ENCODE results near the gene SLC34A3. TPM values are rescaled to one million over a fixed set of nuclear protein-coding genes. Genes with fewer than 3 reads are reported as not detected.
A peak's percentile ranks its signal among the peaks of the same experiment; 100 is the strongest.

The SLC34A3 gene
- total RNA-seq, 1 donor from 2014 or later, result not detected

GRCh38 chr9:137275588-137276472 is 45.1 kb downstream of the SLC34A3 start:
- DNase-seq (ENCODE audit: low spot score), result no peak

- peak; percentile 70 for DNase-seq (ENCODE audit: low spot score)
Measured at GRCh38 chr9:137276473-137277328, 46.0 kb downstream of the SLC34A3 start.

- peak; percentile 74 for DNase-seq (ENCODE audit: low spot score)
Measured at GRCh38 chr9:137277329-137278041, 46.8 kb downstream of the SLC34A3 start, which contains the start of gene TOR4A. Gene TOR4A, plus strand, starts transcription at chr9:137277726. Its CDS starts 964 bp downstream, at chr9:137278690.

- no peak for DNase-seq (ENCODE audit: low spot score)
Measured at GRCh38 chr9:137278061-137278701, 47.5 kb downstream of the SLC34A3 start.

GRCh38 chr9:137278721-137279711 is 48.3 kb downstream of the SLC34A3 start:
- no peak for DNase-seq (ENCODE audit: low spot score)

GRCh38 chr9:137279741-137280473 is 49.2 kb downstream of the SLC34A3 start:
- no peak for DNase-seq (ENCODE audit: low spot score)

- no peak for DNase-seq (ENCODE audit: low spot score)
Measured at GRCh38 chr9:137280474-137281344, 50.0 kb downstream of the SLC34A3 start.

- DNase-seq (ENCODE audit: low spot score), result no peak
Measured at GRCh38 chr9:137281345-137282116, 50.8 kb downstream of the SLC34A3 start.

Other genes starting within 250 kb of the SLC34A3 start
- 0.72 TPM for gene LCNL1, start 247.9 kb upstream of the SLC34A3 start, total RNA-seq (ENCODE audit: insufficient read depth, low replicate concordance)
- gene PAXX, start 238.5 kb upstream of the SLC34A3 start, total RNA-seq (ENCODE audit: insufficient read depth, low replicate concordance), result 10.6 TPM
- 24.3 TPM for gene CLIC3, start 234.3 kb upstream of the SLC34A3 start, total RNA-seq (ENCODE audit: insufficient read depth, low replicate concordance)
- gene ABCA2, start 202.7 kb upstream of the SLC34A3 start, total RNA-seq (ENCODE audit: insufficient read depth, low replicate concordance), result 20.2 TPM
- gene FUT7, start 198.8 kb upstream of the SLC34A3 start, total RNA-seq (ENCODE audit: insufficient read depth, low replicate concordance), result 0.96 TPM
- 6.5 TPM for gene NPDC1, start 184.7 kb upstream of the SLC34A3 start, total RNA-seq (ENCODE audit: insufficient read depth, low replicate concordance)
- not detected for gene ENTPD2, start 176.8 kb upstream of the SLC34A3 start, total RNA-seq (ENCODE audit: insufficient read depth, low replicate concordance)
- 2.6 TPM for gene SAPCD2, start 160.3 kb upstream of the SLC34A3 start, total RNA-seq (ENCODE audit: insufficient read depth, low replicate concordance)
- gene UAP1L1, start 153.4 kb upstream of the SLC34A3 start, total RNA-seq (ENCODE audit: insufficient read depth, low replicate concordance), result 8.2 TPM
- gene MAN1B1, start 143.9 kb upstream of the SLC34A3 start, total RNA-seq (ENCODE audit: insufficient read depth, low replicate concordance), result 41.4 TPM
- gene DPP7, start 116.2 kb upstream of the SLC34A3 start, total RNA-seq (ENCODE audit: insufficient read depth, low replicate concordance), result 67.9 TPM
- gene GRIN1, start 91.7 kb upstream of the SLC34A3 start, total RNA-seq (ENCODE audit: insufficient read depth, low replicate concordance), result 5.1 TPM
- not detected for gene LRRC26, start 60.9 kb upstream of the SLC34A3 start, total RNA-seq (ENCODE audit: insufficient read depth, low replicate concordance)
- not detected for gene TMEM210, start 58.8 kb upstream of the SLC34A3 start, total RNA-seq (ENCODE audit: insufficient read depth, low replicate concordance)
- 18.3 TPM for gene ANAPC2, start 42.3 kb upstream of the SLC34A3 start, total RNA-seq (ENCODE audit: insufficient read depth, low replicate concordance)
- gene SSNA1, start 42.2 kb upstream of the SLC34A3 start, total RNA-seq (ENCODE audit: insufficient read depth, low replicate concordance), result 30.8 TPM
- 2.2 TPM for gene TPRN, start 30.2 kb upstream of the SLC34A3 start, total RNA-seq (ENCODE audit: insufficient read depth, low replicate concordance)
- gene TMEM203, start 25.3 kb upstream of the SLC34A3 start, total RNA-seq (ENCODE audit: insufficient read depth, low replicate concordance), result 33.0 TPM
- 0.72 TPM for gene NDOR1, start 25.2 kb upstream of the SLC34A3 start, total RNA-seq (ENCODE audit: insufficient read depth, low replicate concordance)
- gene RNF208, start 8.7 kb upstream of the SLC34A3 start, total RNA-seq (ENCODE audit: insufficient read depth, low replicate concordance), result not detected
- gene CYSRT1, start 5.7 kb upstream of the SLC34A3 start, total RNA-seq (ENCODE audit: insufficient read depth, low replicate concordance), result 0.96 TPM
- gene RNF224, start 3.4 kb upstream of the SLC34A3 start, total RNA-seq (ENCODE audit: insufficient read depth, low replicate concordance), result not detected
- 48.9 TPM for gene TUBB4B, start 10.4 kb downstream of the SLC34A3 start, total RNA-seq (ENCODE audit: insufficient read depth, low replicate concordance)
- 1.9 TPM for gene STPG3, start 20.4 kb downstream of the SLC34A3 start, total RNA-seq (ENCODE audit: insufficient read depth, low replicate concordance)
- 18.8 TPM for gene NELFB, start 24.4 kb downstream of the SLC34A3 start, total RNA-seq (ENCODE audit: insufficient read depth, low replicate concordance)
- gene TOR4A, start 46.8 kb downstream of the SLC34A3 start, total RNA-seq (ENCODE audit: insufficient read depth, low replicate concordance), result 4.3 TPM
- gene NRARP, start 71.4 kb downstream of the SLC34A3 start, total RNA-seq (ENCODE audit: insufficient read depth, low replicate concordance), result 1.9 TPM
- gene EXD3, start 192.3 kb downstream of the SLC34A3 start, total RNA-seq (ENCODE audit: insufficient read depth, low replicate concordance), result 12.0 TPM
- gene NOXA1, start 192.5 kb downstream of the SLC34A3 start, total RNA-seq (ENCODE audit: insufficient read depth, low replicate concordance), result not detected
- gene ENTPD8, start 210.5 kb downstream of the SLC34A3 start, total RNA-seq (ENCODE audit: insufficient read depth, low replicate concordance), result not detected
- gene NSMF, start 228.4 kb downstream of the SLC34A3 start, total RNA-seq (ENCODE audit: insufficient read depth, low replicate concordance), result 8.7 TPM

Measured in umbilical cord (tissue), 2 donors.